ENCODE results near the gene ICAM3.
"Not testable (repeated sequence)": the region's sequence is repeated elsewhere in the genome, so short reads cannot be mapped to it uniquely, and the experiment has no call there.

ICAM3 gene

GRCh38 chr19:10343495-10343894, 4.1 kb upstream of the ICAM3 start:
- no peak for DNase-seq

- no peak for DNase-seq
Measured at GRCh38 chr19:10339977-10340376, 553 bp upstream of the ICAM3 start.

GRCh38 chr19:10338940-10339339, 484 bp downstream of the ICAM3 start:
- DNase-seq: no peak

GRCh38 chr19:10336725-10337124, 2.7 kb downstream of the ICAM3 start:
- DNase-seq: not testable (repeated sequence)

DNA sequence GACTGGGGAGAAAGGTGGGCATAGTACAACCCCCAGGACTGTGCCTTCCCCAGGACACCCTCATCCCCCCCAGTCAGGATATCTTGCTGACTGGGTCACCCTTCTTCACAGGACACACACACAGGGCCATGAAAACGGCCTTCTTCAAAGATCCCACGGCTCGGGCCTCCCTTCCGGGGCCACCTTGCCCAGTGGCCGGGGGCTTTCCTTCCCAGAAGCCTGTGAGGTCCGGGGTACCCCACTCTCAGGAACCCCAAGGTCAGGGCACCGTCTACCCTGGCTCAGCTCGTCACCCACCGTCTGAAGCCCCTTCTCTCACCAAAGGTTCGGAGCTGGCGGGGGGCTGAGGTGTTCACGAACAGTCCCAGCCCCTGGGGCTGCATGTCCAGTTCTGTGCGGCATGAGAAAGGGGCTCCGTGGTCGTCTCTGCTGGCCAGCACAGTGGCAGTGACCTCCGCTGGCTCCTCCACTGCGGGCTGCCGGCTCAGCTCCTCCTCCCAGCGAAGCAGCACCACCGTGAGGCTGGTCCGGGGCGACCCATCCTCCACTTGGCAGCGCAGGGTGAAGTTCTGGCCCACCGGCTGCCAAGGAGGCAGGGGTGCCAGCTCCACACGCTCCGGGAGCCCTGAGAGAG, 4.0 kb downstream of the ICAM3 start:
- DNase-seq: no peak

- DNase-seq: peak; percentile 14
Measured at GRCh38 chr19:10334588-10335351, 4.7 kb downstream of the ICAM3 start.

- no peak for DNase-seq
Measured at GRCh38 chr19:10333758-10334587, 5.5 kb downstream of the ICAM3 start.

DNA sequence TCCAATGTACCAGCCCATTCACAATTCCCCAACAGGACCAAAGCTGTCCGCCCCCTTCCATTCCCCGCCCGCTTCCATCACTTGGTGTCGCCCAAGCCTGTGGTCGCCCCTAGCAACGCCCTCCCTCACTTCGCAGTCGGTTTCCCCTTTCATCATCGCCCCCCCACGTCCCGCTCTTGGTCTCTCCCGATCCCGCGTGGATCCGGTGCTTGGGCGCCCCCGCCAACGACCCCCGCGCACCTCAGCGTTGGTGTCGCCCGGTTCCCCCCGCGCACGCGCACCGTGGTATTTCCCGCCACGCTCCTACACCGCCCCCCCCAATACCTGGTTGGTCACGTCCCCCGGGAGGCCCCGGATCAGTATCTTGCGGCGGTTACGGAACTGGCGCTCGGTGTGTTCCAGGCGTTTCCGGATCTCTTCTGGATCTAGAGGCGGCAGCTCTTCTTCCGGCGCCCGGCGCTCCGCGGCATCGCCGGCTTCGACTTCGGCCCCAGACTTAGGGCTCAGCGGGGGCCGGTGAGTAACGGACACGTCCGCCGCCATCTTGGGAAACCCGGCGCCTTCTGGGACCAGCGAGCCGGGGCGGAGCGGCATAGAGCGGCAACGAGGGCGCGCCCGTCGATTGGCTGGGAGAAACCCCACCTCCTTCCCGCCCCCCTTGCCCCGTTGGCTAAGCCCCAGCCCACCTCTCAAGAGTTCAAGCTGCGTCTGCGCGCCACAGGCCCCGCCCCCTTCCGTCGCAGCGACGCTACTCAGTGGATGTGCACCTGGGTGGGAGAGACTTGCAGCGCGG, 6.3 kb downstream of the ICAM3 start, which contains the start of gene RAVER1:
Gene RAVER1 (minus strand): TSS at position 565 of the 793 bp plus-strand sequence. CDS start 22 bp downstream, at position 543.
- peak; percentile 81 for DNase-seq

- no peak for DNase-seq
Measured at GRCh38 chr19:10332158-10332964, 7.1 kb downstream of the ICAM3 start.

DNA sequence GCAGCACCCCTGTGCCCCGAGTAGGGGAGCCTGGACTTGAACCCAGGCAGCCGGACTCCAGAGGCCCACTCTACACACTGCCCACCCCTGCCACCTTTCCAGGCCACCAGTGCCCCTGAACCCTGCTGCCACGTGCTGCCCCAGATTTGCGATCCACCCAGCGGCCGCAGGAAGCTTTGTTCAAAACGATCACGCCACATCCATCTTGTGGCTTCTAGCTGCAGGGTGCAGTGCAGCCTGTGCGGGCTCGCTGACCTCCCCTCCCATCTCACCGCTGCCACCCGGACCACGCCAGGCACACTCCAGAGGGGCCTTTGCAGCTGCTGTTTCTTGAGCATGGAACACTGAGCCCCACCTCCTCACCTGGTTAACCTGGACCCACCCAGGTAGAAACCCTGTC, 9.9 kb downstream of the ICAM3 start:
- DNase-seq: no peak

DNA sequence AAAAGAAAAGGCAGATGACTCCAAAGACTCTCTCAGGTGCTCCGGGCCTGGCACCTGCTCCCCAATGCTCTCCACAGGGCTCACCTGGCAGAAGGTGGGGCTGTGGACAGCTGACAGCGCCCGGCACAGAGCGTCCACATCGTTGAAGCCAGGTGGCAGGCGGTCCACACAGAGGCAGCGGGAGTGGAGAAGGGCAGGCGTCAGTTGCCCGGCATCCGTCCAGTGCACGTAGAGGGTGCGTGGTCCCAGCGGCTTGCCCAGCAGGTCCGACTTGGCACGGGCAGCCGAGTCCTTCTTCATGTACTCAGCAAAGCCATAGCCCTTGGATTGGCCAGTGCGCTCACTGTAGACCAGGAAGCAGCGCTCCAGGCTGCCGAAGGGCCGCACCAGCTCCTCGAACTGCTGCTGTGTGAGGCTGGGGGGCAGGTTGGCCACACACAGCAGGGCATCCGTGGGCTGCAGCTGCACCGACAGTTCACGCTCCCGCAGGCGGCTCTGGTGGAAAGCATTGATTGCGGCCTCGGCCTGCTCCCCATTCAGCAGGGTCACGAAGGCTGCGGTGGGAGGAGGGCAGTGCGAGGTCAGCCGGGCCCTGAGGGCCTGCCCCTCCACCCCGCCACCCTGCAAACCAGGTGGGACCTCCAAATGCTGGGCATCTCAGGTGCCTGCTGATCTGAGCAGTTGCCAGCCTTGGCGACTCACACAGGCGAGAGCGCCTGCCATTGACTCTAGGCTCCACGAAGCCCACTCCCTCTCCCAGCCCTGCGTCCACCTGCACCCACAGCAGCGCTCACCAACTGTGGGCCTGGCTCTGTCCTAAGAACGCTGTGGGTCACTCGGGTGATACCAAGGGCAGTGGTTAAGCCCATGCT, 10.6 kb downstream of the ICAM3 start:
- no peak for DNase-seq

GRCh38 chr19:10327793-10328192, 11.6 kb downstream of the ICAM3 start:
- no peak for DNase-seq

- DNase-seq: no peak
Measured at GRCh38 chr19:10325732-10326131, 13.7 kb downstream of the ICAM3 start.

DNA sequence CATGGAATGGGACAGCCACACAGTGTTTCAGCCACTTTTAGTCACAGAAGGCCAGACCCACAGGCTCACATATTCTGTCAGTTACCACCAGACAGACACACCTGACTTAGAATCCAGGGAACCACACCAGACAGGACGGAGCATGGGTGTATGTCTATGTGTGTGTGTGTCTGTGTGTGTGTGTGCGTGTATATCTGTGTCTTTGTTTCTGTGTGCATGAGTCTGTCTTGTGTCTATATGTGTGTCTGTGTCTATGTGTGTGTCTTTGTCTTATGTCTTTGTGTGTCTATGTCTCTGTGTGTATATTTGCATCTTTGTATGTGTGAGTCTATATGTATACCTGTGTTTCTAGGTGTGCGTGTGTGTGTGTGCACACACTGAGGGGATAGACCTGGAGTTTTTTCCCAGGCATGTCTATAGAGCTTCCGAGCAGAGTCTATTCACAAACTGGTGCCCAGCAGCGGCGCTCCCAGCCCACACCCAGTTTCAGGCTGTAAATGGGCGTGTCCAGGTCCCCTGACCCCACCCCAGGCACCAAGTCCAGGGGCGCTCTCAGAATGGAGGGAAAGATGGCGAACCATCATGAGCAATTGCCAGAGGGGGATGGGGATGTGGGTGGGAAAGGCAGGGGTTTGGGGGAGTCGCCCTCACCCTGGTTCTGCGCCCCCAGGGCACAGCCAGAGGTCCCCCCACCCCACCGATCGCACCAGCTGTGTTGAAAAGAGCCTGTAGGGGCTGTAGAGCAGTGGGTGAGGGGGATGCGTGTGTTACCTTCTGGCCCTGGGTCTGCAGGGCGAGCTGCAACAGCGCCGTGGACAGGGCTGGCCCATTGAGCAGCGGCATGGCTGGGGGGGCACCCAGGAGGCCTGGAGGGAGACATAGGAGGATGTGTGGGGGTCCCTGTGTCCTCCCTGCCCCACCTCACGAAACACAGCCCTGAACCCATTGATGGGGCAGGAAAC, 17.3 kb downstream of the ICAM3 start:
- DNase-seq: no peak

GRCh38 chr19:10321417-10321797, 18.0 kb downstream of the ICAM3 start:
- DNase-seq: no peak

DNA sequence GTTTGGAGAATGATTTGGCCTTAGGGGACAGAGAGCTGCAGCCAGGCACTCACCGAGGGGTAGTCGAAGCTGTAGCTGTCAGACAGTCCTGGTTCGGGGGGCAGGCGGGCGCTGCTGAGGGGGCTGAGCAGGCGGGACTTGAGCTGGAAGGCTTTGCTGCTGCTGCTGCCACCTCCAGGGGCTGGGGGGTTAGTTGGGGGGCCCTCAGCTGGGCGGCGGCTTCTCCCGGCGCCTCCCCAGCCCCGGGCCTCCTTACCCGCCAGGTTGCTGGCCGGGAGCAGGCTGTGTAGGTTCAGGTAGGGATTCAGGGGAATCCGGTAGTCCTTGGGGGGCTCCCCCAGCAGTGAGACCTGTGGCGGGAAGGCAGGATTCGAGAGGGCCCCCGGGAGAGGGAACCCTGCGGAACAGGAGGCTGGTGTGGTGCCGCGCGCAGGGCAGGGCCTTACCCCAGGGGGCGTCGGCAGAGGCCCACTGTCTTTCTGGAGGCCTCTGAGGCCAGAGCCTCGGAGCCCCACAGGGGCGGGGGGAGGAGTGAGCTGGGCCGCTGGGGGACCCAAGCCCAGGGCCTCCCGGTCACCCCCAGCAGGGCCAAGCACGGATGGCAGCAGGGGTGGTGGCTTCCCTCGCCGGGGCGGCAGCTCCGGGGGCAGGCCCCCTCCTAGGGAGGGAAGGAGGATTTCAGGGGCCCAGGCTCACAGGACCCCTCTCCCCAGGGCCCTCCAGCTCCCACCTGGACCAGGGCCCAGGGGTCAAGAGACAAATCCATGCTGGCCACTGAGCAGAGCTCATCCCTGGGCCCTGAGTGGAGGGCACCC, 18.6 kb downstream of the ICAM3 start:
- DNase-seq: no peak

DNA sequence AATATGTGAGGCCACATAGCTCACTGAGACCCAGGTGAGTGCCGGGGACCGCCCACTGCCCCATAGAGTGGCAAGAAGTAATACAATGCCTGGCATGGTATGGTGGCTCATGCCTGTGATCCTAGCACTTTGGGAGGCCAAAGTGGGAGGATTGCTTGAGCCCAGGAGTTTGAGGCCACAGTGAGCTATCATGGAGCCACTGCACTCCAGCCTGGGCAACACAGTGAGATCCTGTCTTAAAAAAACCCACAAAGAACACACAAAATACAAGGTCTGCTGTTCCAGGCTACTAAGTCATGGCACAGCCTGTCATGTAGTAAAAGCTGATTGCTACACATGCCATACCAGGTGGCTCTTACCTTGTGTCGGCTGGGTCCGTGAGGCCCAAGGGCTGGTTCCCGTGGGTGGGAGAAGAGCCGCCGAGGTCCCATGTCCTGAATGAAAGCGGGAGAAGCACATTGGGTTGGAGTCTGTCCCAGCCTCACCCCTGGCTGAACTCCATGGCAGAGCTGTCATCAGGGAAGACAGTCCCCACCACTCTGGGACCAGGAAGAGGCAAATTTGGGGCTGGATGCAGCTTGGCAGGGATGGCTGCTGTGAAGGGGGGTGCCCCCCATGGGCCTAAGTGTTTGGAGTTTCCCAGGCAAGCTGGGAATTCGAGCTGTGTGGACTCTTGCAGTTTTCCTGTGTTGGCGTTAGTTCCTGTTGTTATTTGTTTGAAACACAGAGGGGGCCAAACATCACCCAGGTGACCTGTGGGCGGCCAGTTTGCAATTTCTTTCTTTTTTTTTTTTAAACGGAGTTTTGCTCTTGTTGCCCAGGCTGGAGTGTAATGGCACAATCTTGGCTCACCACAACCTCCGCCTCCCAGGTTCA, 20.4 kb downstream of the ICAM3 start:
- no peak for DNase-seq

Data from SHP77 treated with DMSO at 0.1 percent for 48 hours (cell line).